Measurements from ENCODE around the gene SERPINA6. TPM values are rescaled to one million over a fixed set of nuclear protein-coding genes. Genes with fewer than 3 reads are reported as not detected.
"Not testable (repeated sequence)": the region's sequence is repeated elsewhere in the genome, so short reads cannot be mapped to it uniquely, and the experiment has no call there.

SERPINA6 gene
- total RNA-seq, 3 donors from 2014 or later = 1.2 to 12.5 TPM; not detected in 1

DNA sequence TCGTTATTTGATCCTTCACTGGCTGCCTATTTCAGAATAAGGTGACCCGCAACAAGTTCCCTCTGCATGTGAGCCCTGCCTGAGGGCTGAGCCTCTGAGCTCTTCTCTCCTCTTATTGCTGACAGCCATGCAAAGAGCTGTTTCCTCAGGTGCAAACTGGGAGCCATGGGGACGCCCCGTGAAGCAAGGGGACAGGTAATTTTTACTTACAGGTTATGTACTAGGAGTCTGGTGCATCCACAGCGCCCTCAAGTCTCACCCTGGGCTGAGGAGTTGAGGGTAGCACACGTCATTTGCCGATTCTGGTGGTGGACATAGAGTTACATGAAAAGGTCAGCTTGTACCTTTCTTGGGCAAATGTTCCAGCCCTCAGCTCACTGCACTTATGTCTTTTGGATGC is 26.1 kb upstream of the SERPINA6 start:
- intact Hi-C loops (cut with DNase I; ENCODE audit: low total_unique reads) = no loop called here
- H3K36me3 ChIP-seq = no peaks in the 10 kb centered on the region
- H3K9me3 ChIP-seq = no peaks in the 10 kb centered on the region
- no peaks in the 10 kb centered on the region for H3K27me3 ChIP-seq
- H3K27ac ChIP-seq = no peak overlapping the region
- DNase-seq (ENCODE audit: low spot score in 2 of 2) = no peak
- no peaks in the 10 kb centered on the region for H3K4me1 ChIP-seq
- no peak overlapping the region for H3K4me3 ChIP-seq
- TF ChIP-seq, protein P1, sequence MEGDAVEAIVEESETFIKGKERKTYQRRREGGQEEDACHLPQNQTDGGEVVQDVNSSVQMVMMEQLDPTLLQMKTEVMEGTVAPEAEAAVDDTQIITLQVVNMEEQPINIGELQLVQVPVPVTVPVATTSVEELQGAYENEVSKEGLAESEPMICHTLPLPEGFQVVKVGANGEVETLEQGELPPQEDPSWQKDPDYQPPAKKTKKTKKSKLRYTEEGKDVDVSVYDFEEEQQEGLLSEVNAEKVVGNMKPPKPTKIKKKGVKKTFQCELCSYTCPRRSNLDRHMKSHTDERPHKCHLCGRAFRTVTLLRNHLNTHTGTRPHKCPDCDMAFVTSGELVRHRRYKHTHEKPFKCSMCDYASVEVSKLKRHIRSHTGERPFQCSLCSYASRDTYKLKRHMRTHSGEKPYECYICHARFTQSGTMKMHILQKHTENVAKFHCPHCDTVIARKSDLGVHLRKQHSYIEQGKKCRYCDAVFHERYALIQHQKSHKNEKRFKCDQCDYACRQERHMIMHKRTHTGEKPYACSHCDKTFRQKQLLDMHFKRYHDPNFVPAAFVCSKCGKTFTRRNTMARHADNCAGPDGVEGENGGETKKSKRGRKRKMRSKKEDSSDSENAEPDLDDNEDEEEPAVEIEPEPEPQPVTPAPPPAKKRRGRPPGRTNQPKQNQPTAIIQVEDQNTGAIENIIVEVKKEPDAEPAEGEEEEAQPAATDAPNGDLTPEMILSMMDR (IDR thresholded peaks at IDR 0.05) = no peak
- no peak for TF ChIP-seq POLR2AphosphoS5 (IDR thresholded peaks at IDR 0.05)

DNA sequence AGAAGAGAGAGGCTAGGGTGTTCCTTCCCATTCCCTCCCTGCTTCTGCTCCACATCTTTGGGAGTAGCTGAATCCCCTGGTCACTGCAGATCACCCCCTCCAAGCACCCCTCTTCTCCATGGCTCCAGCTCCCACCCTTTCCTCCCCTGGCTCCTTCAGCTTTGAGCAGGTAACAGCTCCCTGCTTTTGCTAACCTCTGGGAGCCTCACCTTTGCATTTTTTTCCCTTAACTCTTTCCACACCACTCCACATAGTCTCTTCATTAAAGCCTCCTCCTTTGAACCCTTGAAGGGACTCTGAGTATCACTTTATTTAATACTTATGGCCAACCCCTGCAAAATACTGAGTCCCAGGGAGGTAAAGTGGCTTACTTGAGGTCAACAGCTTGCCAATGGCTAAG is 25.7 kb upstream of the SERPINA6 start:
- Histone ChIP-seq H3K27me3 (no peaks in the 10 kb centered on the region), H3K4me1 (no peaks in the 10 kb centered on the region), H3K4me3 (no peak overlapping the region), H3K27ac (no peak overlapping the region), H3K36me3 (no peaks in the 10 kb centered on the region), H3K9me3 (no peaks in the 10 kb centered on the region)
- intact Hi-C loops (cut with DNase I; ENCODE audit: low total_unique reads) = no loop called here
- no peak for DNase-seq (ENCODE audit: low spot score in 2 of 2)
- no peak for TF ChIP-seq POLR2A (IDR thresholded peaks at IDR 0.05)
- TF ChIP-seq POLR2AphosphoS5 (IDR thresholded peaks at IDR 0.05) = no peak
- TF ChIP-seq, protein P1 (IDR thresholded peaks at IDR 0.05) = no peak

DNA sequence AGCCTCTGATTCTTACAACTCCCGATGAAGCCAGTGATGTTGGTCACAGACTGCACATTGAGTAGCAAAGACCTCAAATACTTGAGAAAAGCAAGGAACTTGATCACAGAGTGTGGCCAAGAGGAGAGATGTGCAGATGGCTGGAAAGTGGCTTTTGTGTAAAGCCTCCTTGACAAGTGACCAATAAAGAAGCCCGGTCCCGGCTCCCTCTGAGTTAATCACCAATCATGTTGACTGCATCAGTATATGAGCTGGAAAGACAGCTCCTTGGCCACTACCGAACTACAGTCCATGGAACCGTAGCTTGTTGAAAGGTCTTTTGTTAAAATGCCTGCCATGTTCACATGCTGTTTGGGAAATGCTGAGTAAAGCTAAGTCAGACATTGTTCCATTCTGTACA is 23.7 kb upstream of the SERPINA6 start:
- no peaks in the 10 kb centered on the region for H3K27me3 ChIP-seq
- no peaks in the 10 kb centered on the region for H3K9me3 ChIP-seq
- DNase-seq (ENCODE audit: low spot score in 2 of 2) = no peak
- TF ChIP-seq, protein P1 (IDR thresholded peaks at IDR 0.05) = no peak
- TF ChIP-seq POLR2A (IDR thresholded peaks at IDR 0.05) = no peak
- no peak for TF ChIP-seq POLR2AphosphoS5 (IDR thresholded peaks at IDR 0.05)
- H3K27ac ChIP-seq = no peak overlapping the region
- intact Hi-C loops (cut with DNase I; ENCODE audit: low total_unique reads) = no loop called here
- no peak overlapping the region for H3K4me3 ChIP-seq
- H3K4me1 ChIP-seq = peaks cover 0 to 5% of the 10 kb centered on the region in 2 donors
- H3K36me3 ChIP-seq = no peaks in the 10 kb centered on the region

DNA sequence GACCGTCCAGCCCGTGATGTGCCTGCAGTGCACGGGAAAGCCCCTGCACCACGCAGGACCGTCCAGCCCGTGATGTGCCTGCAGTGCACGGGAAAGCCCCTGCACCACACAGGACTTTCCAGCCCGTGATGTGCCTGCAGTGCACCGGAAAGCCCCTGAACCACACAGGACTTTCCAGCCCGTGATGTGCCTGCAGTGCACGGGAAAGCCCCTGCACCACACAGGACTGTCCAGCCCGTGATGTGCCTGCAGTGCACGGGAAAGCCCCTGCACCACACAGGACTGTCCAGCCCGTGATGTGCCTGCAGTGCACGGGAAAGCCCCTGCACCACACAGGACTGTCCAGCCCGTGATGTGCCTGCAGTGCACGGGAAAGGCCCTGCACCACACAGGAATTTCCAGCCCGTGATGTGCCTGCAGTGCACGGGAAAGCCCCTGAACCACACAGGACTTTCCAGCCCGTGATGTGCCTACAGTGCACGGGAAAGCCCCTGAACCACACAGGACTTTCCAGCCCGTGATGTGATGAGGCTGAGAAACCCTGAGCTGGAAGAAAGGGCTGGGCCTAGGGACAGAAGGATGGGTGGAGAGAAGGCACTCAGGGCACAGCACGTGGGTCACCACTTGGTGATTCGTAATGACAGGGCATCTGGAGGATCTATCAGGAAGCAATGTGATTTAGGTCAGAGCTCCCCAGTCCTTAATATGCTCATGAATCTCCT is 23.1 kb upstream of the SERPINA6 start:
- H3K4me3 ChIP-seq; H3K9me3 ChIP-seq; DNase-seq (ENCODE audit: low spot score in 2 of 2); H3K4me1 ChIP-seq; H3K27me3 ChIP-seq; H3K27ac ChIP-seq; H3K36me3 ChIP-seq; intact Hi-C loops (cut with DNase I; ENCODE audit: low total_unique reads): not testable (repeated sequence)

DNA sequence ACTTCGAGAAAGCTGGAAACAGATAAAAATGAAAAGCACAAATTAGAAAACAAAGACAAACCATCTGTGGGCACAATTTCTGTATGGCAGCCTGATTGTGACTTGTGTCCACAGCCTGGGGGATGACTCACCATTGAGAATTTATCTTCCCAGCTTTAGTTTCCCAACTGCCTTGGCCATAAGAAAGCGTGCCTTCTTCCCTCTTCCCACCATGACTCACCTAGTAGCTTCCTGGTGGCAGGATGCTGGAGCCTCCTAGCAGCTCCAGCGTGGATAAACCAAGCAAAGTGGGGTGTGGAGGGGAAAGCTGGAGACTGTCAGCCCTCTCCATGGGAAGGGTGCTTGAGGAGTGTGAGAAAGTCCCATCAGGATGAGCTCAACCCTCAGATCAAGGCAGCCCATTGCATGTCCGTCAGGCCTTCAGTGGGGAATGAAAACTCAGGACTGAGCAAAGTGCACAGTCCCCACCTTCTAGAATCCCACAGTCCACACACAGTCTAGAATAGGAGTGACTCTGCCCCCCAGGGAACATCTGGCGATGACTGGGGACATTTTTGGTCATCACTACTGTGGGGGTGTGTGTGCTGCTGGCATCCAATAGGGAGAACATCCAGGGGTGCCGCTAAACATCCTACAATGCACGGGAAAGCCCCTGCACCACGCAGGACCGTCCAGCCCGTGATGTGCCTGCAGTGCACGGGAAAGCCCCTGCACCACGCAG is 22.4 kb upstream of the SERPINA6 start:
- H3K9me3 ChIP-seq = no peaks in the 10 kb centered on the region
- intact Hi-C loops (cut with DNase I; ENCODE audit: low total_unique reads) = no loop called here
- H3K27ac ChIP-seq = no peak overlapping the region
- no peak for TF ChIP-seq POLR2AphosphoS5 (IDR thresholded peaks at IDR 0.05)
- TF ChIP-seq, protein P1 (IDR thresholded peaks at IDR 0.05) = no peak
- no peak for TF ChIP-seq POLR2A (IDR thresholded peaks at IDR 0.05)
- no peak for DNase-seq (ENCODE audit: low spot score in 2 of 2)
- peaks cover 0 to 6% of the 10 kb centered on the region in 2 donors for H3K4me1 ChIP-seq
- no peak overlapping the region for H3K4me3 ChIP-seq
- no peaks in the 10 kb centered on the region for H3K36me3 ChIP-seq
- no peaks in the 10 kb centered on the region for H3K27me3 ChIP-seq

All from breast epithelium (tissue), 4 donors.